ENCODE measurements around the gene SLC38A2. TPM values are rescaled to one million over a fixed set of nuclear protein-coding genes. Genes with fewer than 3 reads are reported as not detected.

The SLC38A2 gene
- total RNA-seq, 3 donors from 2014 or later = 250 to 424 (median 399) TPM

- no peaks in the 10 kb centered on the region for H3K4me1 ChIP-seq
- no peak for TF ChIP-seq POLR2A (IDR thresholded peaks at IDR 0.05)
- no peak for TF ChIP-seq POLR2AphosphoS5 (IDR thresholded peaks at IDR 0.05)
- no peak for TF ChIP-seq CTCF (IDR thresholded peaks at IDR 0.05)
- no peaks in the 10 kb centered on the region for H3K9me3 ChIP-seq
- no peaks in the 10 kb centered on the region for H3K27me3 ChIP-seq
- no peak overlapping the region for H3K27ac ChIP-seq
- no peak for DNase-seq (ENCODE audit: low spot score in 2 of 2)
- intact Hi-C loops (cut with DNase I; ENCODE audit: low total_unique reads) = no loop called here
- no peaks in the 10 kb centered on the region for H3K36me3 ChIP-seq
- H3K4me3 ChIP-seq = no peak overlapping the region
These were observed 40.3 kb upstream of the SLC38A2 start for GRCh38 chr12:46412857-46413256.

GRCh38 chr12:46410495-46410894 is 37.9 kb upstream of the SLC38A2 start:
- H3K9me3 ChIP-seq = no peaks in the 10 kb centered on the region
- no peaks in the 10 kb centered on the region for H3K4me1 ChIP-seq
- H3K4me3 ChIP-seq = no peak overlapping the region
- intact Hi-C loops (cut with DNase I; ENCODE audit: low total_unique reads) = no loop called here
- TF ChIP-seq CTCF (IDR thresholded peaks at IDR 0.05) (no peak), POLR2A (IDR thresholded peaks at IDR 0.05) (no peak), POLR2AphosphoS5 (IDR thresholded peaks at IDR 0.05) (no peak)
- DNase-seq (ENCODE audit: low spot score in 2 of 2) = no peak
- no peak overlapping the region for H3K27ac ChIP-seq
- H3K36me3 ChIP-seq = no peaks in the 10 kb centered on the region
- no peaks in the 10 kb centered on the region for H3K27me3 ChIP-seq

GRCh38 chr12:46409974-46410373 is 37.4 kb upstream of the SLC38A2 start:
- H3K4me1 ChIP-seq = no peaks in the 10 kb centered on the region
- no peaks in the 10 kb centered on the region for H3K9me3 ChIP-seq
- no peak overlapping the region for H3K4me3 ChIP-seq
- no peak overlapping the region for H3K27ac ChIP-seq
- no peaks in the 10 kb centered on the region for H3K27me3 ChIP-seq
- no peak for DNase-seq (ENCODE audit: low spot score in 2 of 2)
- intact Hi-C loops (cut with DNase I; ENCODE audit: low total_unique reads) = no loop called here
- TF ChIP-seq CTCF (IDR thresholded peaks at IDR 0.05) (no peak), POLR2A (IDR thresholded peaks at IDR 0.05) (no peak), POLR2AphosphoS5 (IDR thresholded peaks at IDR 0.05) (no peak)
- no peaks in the 10 kb centered on the region for H3K36me3 ChIP-seq

- TF ChIP-seq POLR2AphosphoS5 (IDR thresholded peaks at IDR 0.05) = no peak
- TF ChIP-seq CTCF (IDR thresholded peaks at IDR 0.05) = no peak
- no peak for TF ChIP-seq POLR2A (IDR thresholded peaks at IDR 0.05)
- no peaks in the 10 kb centered on the region for H3K27me3 ChIP-seq
- DNase-seq (ENCODE audit: low spot score in 2 of 2) = no peak
- H3K36me3 ChIP-seq = no peaks in the 10 kb centered on the region
- no peak overlapping the region for H3K4me3 ChIP-seq
- intact Hi-C loops (cut with DNase I; ENCODE audit: low total_unique reads) = no loop called here
- H3K9me3 ChIP-seq = no peaks in the 10 kb centered on the region
- no peak overlapping the region for H3K27ac ChIP-seq
- no peaks in the 10 kb centered on the region for H3K4me1 ChIP-seq
These were observed 36.8 kb upstream of the SLC38A2 start for GRCh38 chr12:46409342-46409741.

- H3K4me3 ChIP-seq = no peak overlapping the region
- H3K9me3 ChIP-seq = no peaks in the 10 kb centered on the region
- H3K27ac ChIP-seq = no peak overlapping the region
- no peaks in the 10 kb centered on the region for H3K36me3 ChIP-seq
- H3K4me1 ChIP-seq = no peaks in the 10 kb centered on the region
- no peak for DNase-seq (ENCODE audit: low spot score in 2 of 2)
- TF ChIP-seq POLR2AphosphoS5 (IDR thresholded peaks at IDR 0.05) (no peak), POLR2A (IDR thresholded peaks at IDR 0.05) (no peak), CTCF (IDR thresholded peaks at IDR 0.05) (no peak)
- intact Hi-C loops (cut with DNase I; ENCODE audit: low total_unique reads) = no loop called here
- H3K27me3 ChIP-seq = no peaks in the 10 kb centered on the region
These were observed 35.9 kb upstream of the SLC38A2 start for GRCh38 chr12:46408441-46408840.
